Choroid plexus epithelial cell (primary cell): Measurements from ENCODE around the gene TRAK1.
A peak's percentile ranks its signal among the peaks of the same experiment; 100 is the strongest.

Source experiments
- DNase-seq: peaks from one replicate; pipeline ENCODE4 v3.0.0-alpha.2; 2010; ENCODE audit warnings: low read depth
- H3K4me3 ChIP-seq: 2 replicates; pipeline ENCODE4 v1.5.1; 2011; ENCODE audit warnings: low read depth, mild to moderate bottlenecking, control low read depth, low read length, moderate library complexity
- TF ChIP-seq, protein P1 (sequence below): conservative IDR thresholded peaks from 2 replicates; pipeline ENCODE4 v1.5.1; 2011; ENCODE audit warnings: low read depth, mild to moderate bottlenecking, control low read depth, inconsistent platforms, low read length, moderate library complexity

The TRAK1 gene

DNA sequence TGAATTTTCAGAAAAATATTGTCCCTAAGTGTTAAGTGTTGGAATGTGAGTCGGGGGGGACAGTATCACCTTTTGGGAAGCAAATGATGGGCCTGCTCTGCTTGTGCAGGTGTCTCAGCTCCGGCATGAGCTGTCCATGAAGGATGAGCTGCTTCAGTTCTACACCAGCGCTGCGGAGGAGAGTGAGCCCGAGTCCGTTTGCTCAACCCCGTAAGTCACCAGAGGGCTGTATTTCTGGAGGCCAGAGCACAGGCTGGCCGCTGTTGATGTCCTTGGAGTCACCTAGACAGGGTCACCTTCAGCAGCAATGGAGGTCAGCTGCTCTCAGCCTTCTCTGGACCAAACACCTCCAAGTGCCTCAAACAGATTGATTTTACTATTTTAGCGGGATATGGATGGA, 96.8 kb downstream of the TRAK1 start:
- DNase-seq, result no peak
- TF ChIP-seq, protein P1, sequence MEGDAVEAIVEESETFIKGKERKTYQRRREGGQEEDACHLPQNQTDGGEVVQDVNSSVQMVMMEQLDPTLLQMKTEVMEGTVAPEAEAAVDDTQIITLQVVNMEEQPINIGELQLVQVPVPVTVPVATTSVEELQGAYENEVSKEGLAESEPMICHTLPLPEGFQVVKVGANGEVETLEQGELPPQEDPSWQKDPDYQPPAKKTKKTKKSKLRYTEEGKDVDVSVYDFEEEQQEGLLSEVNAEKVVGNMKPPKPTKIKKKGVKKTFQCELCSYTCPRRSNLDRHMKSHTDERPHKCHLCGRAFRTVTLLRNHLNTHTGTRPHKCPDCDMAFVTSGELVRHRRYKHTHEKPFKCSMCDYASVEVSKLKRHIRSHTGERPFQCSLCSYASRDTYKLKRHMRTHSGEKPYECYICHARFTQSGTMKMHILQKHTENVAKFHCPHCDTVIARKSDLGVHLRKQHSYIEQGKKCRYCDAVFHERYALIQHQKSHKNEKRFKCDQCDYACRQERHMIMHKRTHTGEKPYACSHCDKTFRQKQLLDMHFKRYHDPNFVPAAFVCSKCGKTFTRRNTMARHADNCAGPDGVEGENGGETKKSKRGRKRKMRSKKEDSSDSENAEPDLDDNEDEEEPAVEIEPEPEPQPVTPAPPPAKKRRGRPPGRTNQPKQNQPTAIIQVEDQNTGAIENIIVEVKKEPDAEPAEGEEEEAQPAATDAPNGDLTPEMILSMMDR, result no peak
- no peak overlapping the region for H3K4me3 ChIP-seq

DNA sequence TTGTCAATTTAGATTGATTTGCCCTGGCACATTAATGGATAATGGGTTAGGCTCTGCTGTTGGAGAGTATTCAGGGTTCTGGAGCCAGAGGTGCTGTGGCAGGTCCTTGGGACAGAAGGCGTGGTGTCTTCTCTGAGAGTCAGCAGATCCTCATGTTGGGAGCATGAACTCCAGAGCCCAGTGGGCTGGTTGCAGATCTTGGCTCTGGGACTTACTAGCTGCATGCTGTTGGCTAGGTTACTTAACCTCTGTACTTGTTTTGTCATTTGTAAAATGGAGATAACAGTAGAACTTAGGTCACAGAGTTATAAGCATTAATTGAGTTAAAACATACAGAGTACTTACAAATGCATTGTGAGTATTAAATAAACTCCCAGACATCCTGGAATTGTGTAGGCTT, 97.2 kb downstream of the TRAK1 start:
- no peak for DNase-seq
- TF ChIP-seq, protein P1, result no peak
- no peak overlapping the region for H3K4me3 ChIP-seq

DNA sequence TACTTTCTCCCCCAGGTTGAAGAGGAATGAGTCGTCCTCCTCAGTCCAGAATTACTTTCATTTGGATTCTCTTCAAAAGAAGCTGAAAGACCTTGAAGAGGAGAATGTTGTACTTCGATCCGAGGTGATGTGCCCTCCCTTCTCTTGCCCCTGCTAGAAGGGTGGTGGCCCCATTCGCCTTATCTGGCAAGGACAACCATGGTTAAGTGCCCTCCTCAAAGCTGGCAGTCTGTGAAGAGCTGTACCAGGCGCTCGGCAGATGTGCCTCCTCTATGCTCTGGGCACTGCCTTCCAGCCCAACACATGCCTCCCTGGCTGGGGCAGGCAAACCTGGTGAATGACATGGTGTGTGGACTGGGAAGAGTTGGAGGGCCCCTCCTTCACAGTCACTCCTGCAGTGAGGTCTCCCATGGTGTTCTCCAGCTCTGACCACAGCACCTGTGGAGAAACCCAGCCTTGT, 97.9 kb downstream of the TRAK1 start:
- TF ChIP-seq, protein P1, result no peak

DNA sequence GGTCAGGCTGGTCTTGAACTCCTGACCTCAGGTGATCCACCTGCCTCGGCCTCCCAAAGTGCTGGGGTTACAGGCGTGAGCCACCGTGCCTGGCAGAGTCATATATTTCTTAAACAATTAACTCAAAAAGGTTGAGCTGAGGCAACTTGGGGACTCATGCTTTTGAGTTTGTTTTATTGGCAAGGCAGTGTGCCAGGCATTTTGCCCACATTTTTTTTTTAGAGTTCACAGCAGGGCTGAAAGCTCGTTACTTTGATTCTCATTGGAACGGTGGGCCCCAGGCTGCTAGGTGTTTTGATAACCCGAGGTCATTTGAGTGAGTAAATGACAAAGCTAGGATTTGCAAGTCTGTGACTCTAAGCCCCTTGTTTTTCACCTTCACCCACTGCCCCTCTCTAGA, 98.6 kb downstream of the TRAK1 start:
- TF ChIP-seq, protein P1, result no peak
- no peak overlapping the region for H3K4me3 ChIP-seq
- DNase-seq, result peak; percentile 8

More for the DNA sequence above, 97.9 kb downstream of the TRAK1 start:
- H3K4me3 ChIP-seq, result no peak overlapping the region
- no peak for DNase-seq

DNA sequence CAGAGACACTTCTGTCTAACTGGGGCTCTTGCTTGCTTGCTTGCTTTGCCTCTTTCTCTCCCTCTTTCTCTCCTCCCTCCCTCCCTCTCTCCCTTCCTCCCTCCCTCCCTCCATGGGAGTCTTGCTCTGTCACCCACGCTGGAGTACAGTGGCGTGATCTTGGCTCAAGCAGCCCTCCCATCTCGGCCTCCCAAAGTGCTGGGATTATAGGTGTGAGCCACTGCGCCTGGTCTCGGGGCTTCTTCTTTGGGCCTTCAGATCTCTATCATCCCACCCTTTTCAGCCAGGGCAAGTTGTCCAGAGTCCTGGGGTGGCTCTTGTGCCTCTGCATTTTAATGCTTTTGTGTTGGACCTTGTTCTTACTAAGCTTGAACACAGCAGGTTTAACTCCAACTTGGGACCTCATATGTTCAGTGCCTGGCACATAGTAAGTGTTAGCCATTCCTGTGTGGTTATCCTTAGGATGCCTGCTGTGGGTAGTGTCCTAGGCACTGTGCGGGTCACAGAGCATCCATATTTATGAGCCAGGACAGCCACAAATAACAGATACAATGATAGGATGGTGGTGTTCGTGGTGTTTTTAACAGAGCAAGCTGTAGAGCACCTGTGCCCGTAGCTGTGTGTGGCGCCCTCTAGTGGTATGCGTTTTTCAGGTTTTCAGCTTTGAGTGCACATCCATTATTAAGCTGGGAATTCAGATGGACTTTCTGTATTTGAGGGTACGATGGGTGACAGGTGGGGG, 99.7 kb downstream of the TRAK1 start:
- DNase-seq, result peak; percentile 79
- no peak overlapping the region for H3K4me3 ChIP-seq
- TF ChIP-seq, protein P1, result peak; percentile 91

DNA sequence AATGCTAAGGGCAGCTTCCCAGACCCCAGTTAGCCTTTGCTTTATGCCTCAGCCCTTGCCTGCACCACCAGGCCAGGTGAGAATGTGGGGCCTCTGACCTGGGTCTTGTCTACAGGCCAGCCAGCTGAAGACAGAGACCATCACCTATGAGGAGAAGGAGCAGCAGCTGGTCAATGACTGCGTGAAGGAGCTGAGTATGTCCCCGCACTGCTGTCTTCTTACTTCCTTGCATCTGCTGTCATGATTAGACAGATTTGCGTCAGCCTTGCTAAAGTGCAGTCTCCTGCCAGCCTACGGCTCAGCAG, 100.2 kb downstream of the TRAK1 start:
- H3K4me3 ChIP-seq, result no peak overlapping the region

More for the DNA sequence above, 100.2 kb downstream of the TRAK1 start:
- TF ChIP-seq, protein P1, result no peak
- DNase-seq, result no peak
